Tibial nerve (tissue), 4 donors: ENCODE data around the gene RIPK3. TPM values are rescaled to one million over a fixed set of nuclear protein-coding genes. Genes with fewer than 3 reads are reported as not detected.

Experiments used
- DNase-seq, 2 donors: peaks; one replicate each; pipeline ENCODE4 v3.0.0-alpha.2; 2019; ENCODE audit warnings: low spot score in 2 of 2
- H3K27ac ChIP-seq, 4 donors: fragments of 200-600 bp; sonication (generic) in 3 of 4; one replicate each; pipeline ENCODE4 v1.5.1; 2017 to 2019; ENCODE audit warnings: mild to moderate bottlenecking in 1 of 4
- H3K27me3 ChIP-seq, 2 donors: fragments of 200-600 bp; sonication (generic) in 1 of 2; one replicate each; pipeline versions ENCODE4 v1.5.1 to v1.6.0; 2017 to 2019
- H3K36me3 ChIP-seq, 3 donors: fragments of 200-600 bp; sonication (generic); one replicate each; pipeline ENCODE4 v1.5.1; 2018 to 2019
- H3K4me1 ChIP-seq, 4 donors: fragments of 200-600 bp; sonication (generic) in 3 of 4; one replicate each; pipeline ENCODE4 v1.5.1; 2017 to 2019
- H3K4me3 ChIP-seq, 4 donors: fragments of 200-600 bp; sonication (generic) in 3 of 4; one replicate each; pipeline ENCODE4 v1.5.1; 2017 to 2019; ENCODE audit warnings: mild to moderate bottlenecking in 1 of 4, moderate library complexity in 1 of 4
- H3K9me3 ChIP-seq, 4 donors: fragments of 200-600 bp; sonication (generic) in 3 of 4; one replicate each; pipeline ENCODE4 v1.5.1; 2017 to 2019
- CTCF ChIP-seq, 5 experiments: fragments of 200-600 bp in 3 of 5; fragments of 450-650 bp in 2 of 5; sonication (generic) in 3 of 5; IDR thresholded peaks; one replicate each; pipeline ENCODE4 v1.5.1; 2016 to 2019; ENCODE audit warnings: antibody characterized with exemption in 5 of 5, mild to moderate bottlenecking in 3 of 5, moderate library complexity in 2 of 5
- EP300 ChIP-seq, 2 donors: sonication (generic); formaldehyde crosslinking; IDR thresholded peaks; one replicate each; pipeline ENCODE4 v1.6.1; 2017; ENCODE audit warnings: antibody characterized with exemption in 2 of 2, mild to moderate bottlenecking in 1 of 2
- POLR2A ChIP-seq, 2 donors: fragments of 450-650 bp; IDR thresholded peaks; one replicate each; pipeline ENCODE4 v1.6.1; 2017; ENCODE audit warnings: antibody characterized with exemption in 2 of 2, mild to moderate bottlenecking in 2 of 2, moderate library complexity in 2 of 2
- WGBS, 2 donors: methylation state at CpG; one replicate each; pipeline ENCODE4 v1.1.5; 2018; 5-methylcytosine and 5-hydroxymethylcytosine counted together
- total RNA-seq, 4 donors: library from RNA; depleted of rRNA; stranded (reverse); fragments of >200 nt; gene quantifications; one replicate each; pipeline ENCODE4 v1.1.0, GENCODE V29; 2016

Gene RIPK3
- total RNA-seq, 4 donors from 2014 or later: 4.0 to 9.6 (median 9.0) TPM

DNA sequence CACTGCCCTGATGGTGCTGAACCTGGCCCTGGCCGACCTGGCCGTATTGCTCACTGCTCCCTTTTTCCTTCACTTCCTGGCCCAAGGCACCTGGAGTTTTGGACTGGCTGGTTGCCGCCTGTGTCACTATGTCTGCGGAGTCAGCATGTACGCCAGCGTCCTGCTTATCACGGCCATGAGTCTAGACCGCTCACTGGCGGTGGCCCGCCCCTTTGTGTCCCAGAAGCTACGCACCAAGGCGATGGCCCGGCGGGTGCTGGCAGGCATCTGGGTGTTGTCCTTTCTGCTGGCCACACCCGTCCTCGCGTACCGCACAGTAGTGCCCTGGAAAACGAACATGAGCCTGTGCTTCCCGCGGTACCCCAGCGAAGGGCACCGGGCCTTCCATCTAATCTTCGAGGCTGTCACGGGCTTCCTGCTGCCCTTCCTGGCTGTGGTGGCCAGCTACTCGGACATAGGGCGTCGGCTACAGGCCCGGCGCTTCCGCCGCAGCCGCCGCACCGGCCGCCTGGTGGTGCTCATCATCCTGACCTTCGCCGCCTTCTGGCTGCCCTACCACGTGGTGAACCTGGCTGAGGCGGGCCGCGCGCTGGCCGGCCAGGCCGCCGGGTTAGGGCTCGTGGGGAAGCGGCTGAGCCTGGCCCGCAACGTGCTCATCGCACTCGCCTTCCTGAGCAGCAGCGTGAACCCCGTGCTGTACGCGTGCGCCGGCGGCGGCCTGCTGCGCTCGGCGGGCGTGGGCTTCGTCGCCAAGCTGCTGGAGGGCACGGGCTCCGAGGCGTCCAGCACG is 23.8 kb downstream of the RIPK3 start:
- no peak for DNase-seq
- peaks cover 0 to 27% of the 10 kb centered on the region in 2 donors for H3K27me3 ChIP-seq
- H3K4me3 ChIP-seq: no peak overlapping the region
- H3K27ac ChIP-seq: peak overlapping the region in 1 of 4 donors; percentile 47
- H3K36me3 ChIP-seq: no peaks in the 10 kb centered on the region
- TF ChIP-seq CTCF (IDR thresholded peaks at IDR 0.05) (peak in 3 of 5 experiments; percentile 6 to 44 (median 23)), POLR2A (IDR thresholded peaks at IDR 0.05) (no peak), EP300 (IDR thresholded peaks at IDR 0.05) (no peak)
- H3K9me3 ChIP-seq: no peaks in the 10 kb centered on the region
- peaks cover 0 to 57% (median 22%) of the 10 kb centered on the region in 4 donors for H3K4me1 ChIP-seq
- 48 to 58% methylated on average over 41 to 63 of the region's 70 CpGs for WGBS, 2 donors

DNA sequence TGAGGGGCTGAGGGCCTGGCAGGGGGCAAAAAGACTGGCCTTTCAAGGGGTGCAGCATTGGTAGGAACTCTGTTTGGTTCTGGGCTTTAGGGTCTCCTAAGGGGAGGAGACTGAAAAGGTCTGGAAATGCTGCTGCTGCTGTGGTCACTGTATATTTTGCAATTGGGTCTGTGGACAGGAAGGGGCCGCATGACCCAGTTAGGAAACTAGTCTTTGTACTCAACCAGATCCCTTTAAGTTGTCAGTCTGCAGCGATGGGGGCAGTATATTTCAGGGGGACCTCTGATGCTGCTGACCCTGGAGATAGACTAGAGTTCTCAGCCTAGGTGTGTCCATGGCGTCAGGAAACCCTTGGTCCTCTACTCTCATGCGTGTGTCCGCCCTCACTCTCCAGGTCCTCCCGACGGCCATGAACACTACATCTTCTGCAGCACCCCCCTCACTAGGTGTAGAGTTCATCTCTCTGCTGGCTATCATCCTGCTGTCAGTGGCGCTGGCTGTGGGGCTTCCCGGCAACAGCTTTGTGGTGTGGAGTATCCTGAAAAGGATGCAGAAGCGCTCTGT is 24.5 kb downstream of the RIPK3 start:
- no peak for DNase-seq
- Histone ChIP-seq H3K9me3 (no peaks in the 10 kb centered on the region), H3K4me1 (peaks cover 0 to 63% (median 27%) of the 10 kb centered on the region in 4 donors), H3K4me3 (no peak overlapping the region), H3K27ac (peak overlapping the region in 1 of 4 donors; percentile 79), H3K27me3 (peaks cover 0 to 22% of the 10 kb centered on the region in 2 donors), H3K36me3 (no peaks in the 10 kb centered on the region)
- WGBS, 2 donors: 78 to 83% methylated on average over 10 of the region's 10 CpGs
- no peak for TF ChIP-seq EP300 (IDR thresholded peaks at IDR 0.05)
- TF ChIP-seq POLR2A (IDR thresholded peaks at IDR 0.05): no peak
- no peak for TF ChIP-seq CTCF (IDR thresholded peaks at IDR 0.05)

DNA sequence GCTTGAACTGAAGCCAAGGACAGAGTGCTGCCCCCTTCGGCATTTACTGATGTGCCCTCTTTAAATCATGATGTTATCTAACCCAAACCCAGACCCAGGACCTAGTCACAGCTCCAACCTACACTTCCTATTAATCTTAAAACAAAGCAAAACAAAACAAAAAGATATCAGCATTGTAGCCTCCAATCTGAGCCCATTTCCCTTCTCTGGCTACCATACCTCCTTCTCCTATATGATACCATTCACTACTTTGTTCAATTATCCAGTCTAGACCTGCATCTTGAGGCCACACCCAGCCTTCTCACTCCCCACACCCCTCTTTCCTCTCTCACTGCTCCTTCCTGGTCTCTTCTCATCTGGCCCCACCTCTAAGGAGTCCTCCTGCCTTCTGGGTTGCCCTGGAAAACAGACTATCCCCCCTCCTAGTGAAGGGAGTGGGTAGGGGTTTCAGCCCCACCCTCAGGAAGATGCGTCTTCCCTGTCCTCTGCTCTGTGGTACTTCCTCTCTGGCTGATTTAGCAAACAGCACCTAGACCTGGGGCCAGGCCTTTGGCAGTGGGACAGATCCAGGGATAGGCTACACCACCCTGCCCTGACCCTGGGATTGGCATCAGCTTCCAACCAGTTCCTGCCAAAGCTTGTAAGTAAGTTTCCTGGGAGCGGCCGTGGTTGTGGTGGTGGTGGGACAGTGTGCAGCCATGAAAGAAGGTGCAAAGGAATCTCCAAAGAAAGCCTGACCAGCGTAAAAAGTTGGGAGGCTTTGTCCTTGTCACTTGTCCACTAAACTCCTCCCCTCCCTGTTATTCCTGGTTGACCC is 25.2 kb downstream of the RIPK3 start:
- no peak for TF ChIP-seq CTCF (IDR thresholded peaks at IDR 0.05)
- no peak for TF ChIP-seq EP300 (IDR thresholded peaks at IDR 0.05)
- no peak for TF ChIP-seq POLR2A (IDR thresholded peaks at IDR 0.05)
- Histone ChIP-seq H3K27ac (peak overlapping the region in 2 of 4 donors; percentile 32 to 79), H3K27me3 (peaks cover 0 to 20% of the 10 kb centered on the region in 2 donors)

GRCh38 chr14:24313913-24314312 is 25.9 kb downstream of the RIPK3 start:
- Histone ChIP-seq H3K27ac (peak overlapping the region in 2 of 4 donors; percentile 48 to 79), H3K4me1 (peaks cover 0 to 74% (median 34%) of the 10 kb centered on the region in 4 donors), H3K36me3 (no peaks in the 10 kb centered on the region), H3K27me3 (peaks cover 0 to 16% of the 10 kb centered on the region in 2 donors), H3K9me3 (no peaks in the 10 kb centered on the region), H3K4me3 (no peak overlapping the region)
- no peak for DNase-seq
- TF ChIP-seq CTCF (IDR thresholded peaks at IDR 0.05) (no peak), POLR2A (IDR thresholded peaks at IDR 0.05) (no peak), EP300 (IDR thresholded peaks at IDR 0.05) (no peak)
- WGBS, 2 donors: 63 to 82% methylated on average over 2 of the region's 2 CpGs

More for the DNA sequence above, 25.2 kb downstream of the RIPK3 start:
- H3K4me3 ChIP-seq: no peak overlapping the region
- 66 to 76% methylated on average over 5 of the region's 5 CpGs for WGBS, 2 donors
- H3K4me1 ChIP-seq: peaks cover 0 to 71% (median 33%) of the 10 kb centered on the region in 4 donors
- H3K36me3 ChIP-seq: no peaks in the 10 kb centered on the region
- H3K9me3 ChIP-seq: no peaks in the 10 kb centered on the region
- no peak for DNase-seq
